Hematopoietic multipotent progenitor cell treated with erythropoietin and hydrocortisone succinate and interleukin-3 and kit ligand, for 17 days (in vitro differentiated cells): ENCODE results near the gene NRXN3.

Source experiments
- DNase-seq: peaks from one replicate; pipeline ENCODE4 v3.0.0-alpha.2; 2015; ENCODE audit warnings: low spot score

The NRXN3 gene

GRCh38 chr14:79475887-79476532 is 1305.8 kb downstream of the NRXN3 start:
- no peak for DNase-seq

GRCh38 chr14:79476552-79476951 is 1306.4 kb downstream of the NRXN3 start:
- DNase-seq: no peak

GRCh38 chr14:79480212-79480611 is 1310.0 kb downstream of the NRXN3 start:
- no peak for DNase-seq

- no peak for DNase-seq
Measured at GRCh38 chr14:79482825-79483224, 1312.7 kb downstream of the NRXN3 start.

GRCh38 chr14:79483477-79484388 is 1313.6 kb downstream of the NRXN3 start:
- DNase-seq: no peak

GRCh38 chr14:79487632-79488031 is 1317.5 kb downstream of the NRXN3 start:
- no peak for DNase-seq

- no peak for DNase-seq
Measured at GRCh38 chr14:79491161-79491560, 1321.0 kb downstream of the NRXN3 start.

GRCh38 chr14:79493081-79493645 is 1323.0 kb downstream of the NRXN3 start:
- no peak for DNase-seq

- no peak for DNase-seq
Measured at GRCh38 chr14:79496701-79497100, 1326.5 kb downstream of the NRXN3 start.

GRCh38 chr14:79500489-79500888 is 1330.3 kb downstream of the NRXN3 start:
- DNase-seq: no peak

GRCh38 chr14:79502136-79502750 is 1332.1 kb downstream of the NRXN3 start:
- no peak for DNase-seq

GRCh38 chr14:79502751-79503148 is 1332.6 kb downstream of the NRXN3 start:
- DNase-seq: no peak

- DNase-seq: no peak
Measured at GRCh38 chr14:79510659-79511058, 1340.5 kb downstream of the NRXN3 start.

GRCh38 chr14:79511146-79511545 is 1341.0 kb downstream of the NRXN3 start:
- DNase-seq: no peak

GRCh38 chr14:79513446-79513845 is 1343.3 kb downstream of the NRXN3 start:
- no peak for DNase-seq

- DNase-seq: no peak
Measured at GRCh38 chr14:79514700-79515099, 1344.5 kb downstream of the NRXN3 start.

GRCh38 chr14:79515158-79515557 is 1345.0 kb downstream of the NRXN3 start:
- DNase-seq: no peak

GRCh38 chr14:79516009-79516408 is 1345.8 kb downstream of the NRXN3 start:
- DNase-seq: no peak

- no peak for DNase-seq
Measured at GRCh38 chr14:79525416-79525815, 1355.2 kb downstream of the NRXN3 start.

- no peak for DNase-seq
Measured at GRCh38 chr14:79528828-79529416, 1358.7 kb downstream of the NRXN3 start.

- DNase-seq: no peak
Measured at GRCh38 chr14:79530555-79530954, 1360.4 kb downstream of the NRXN3 start.

- no peak for DNase-seq
Measured at GRCh38 chr14:79534703-79535353, 1364.7 kb downstream of the NRXN3 start.
